Thoracic aorta (tissue), 2 donors: ENCODE results near the gene OLA1. TPM values are rescaled to one million over a fixed set of nuclear protein-coding genes. Genes with fewer than 3 reads are reported as not detected.

ENCODE experiments used
- ATAC-seq: fragments of 150-250 bp; one replicate; pipeline ENCODE4 v1.8.0; 2017; ENCODE audit warnings: low read depth; ENCODE audit not compliant: insufficient number of reproducible peaks, low FRiP score
- DNase-seq: peaks from one replicate; pipeline ENCODE4 v3.0.0-alpha.2; 2020; ENCODE audit warnings: low spot score
- H3K27ac ChIP-seq, 2 donors: fragments of 200-600 bp; sonication (generic); 1 replicate in 1 of 2; 2 replicates in 1 of 2; pipeline ENCODE4 v1.5.1; 2016; ENCODE audit warnings: mild to moderate bottlenecking in 2 of 2, moderate library complexity in 2 of 2
- H3K27me3 ChIP-seq: fragments of 200-600 bp; sonication (generic); replicated peaks from 2 replicates; pipeline ENCODE4 v1.6.0; 2016; ENCODE audit warnings: mild to moderate bottlenecking; ENCODE audit not compliant: insufficient read depth
- H3K36me3 ChIP-seq: fragments of 200-600 bp; sonication (generic); one replicate; pipeline ENCODE4 v1.5.1; 2016
- H3K4me1 ChIP-seq, 2 donors: fragments of 200-600 bp; sonication (generic); 1 replicate in 1 of 2; 2 replicates in 1 of 2; pipeline versions ENCODE4 v1.5.1 to v1.6.0; 2016; ENCODE audit warnings: low read depth in 2 of 2, mild to moderate bottlenecking in 1 of 2; ENCODE audit not compliant: control insufficient read depth in 1 of 2
- H3K4me3 ChIP-seq: fragments of 200-600 bp; sonication (generic); 2 replicates; pipeline ENCODE4 v1.5.1; 2016; ENCODE audit warnings: mild to moderate bottlenecking
- H3K9me3 ChIP-seq: fragments of 200-600 bp; sonication (generic); 2 replicates; pipeline ENCODE4 v1.5.1; 2016
- total RNA-seq, 2 donors: library from RNA; depleted of rRNA; stranded (reverse); fragments of >200 nt; gene quantifications; one replicate each; pipeline versions ENCODE4 v1.1.0 to v1.2.3, GENCODE V29; 2016
- TF ChIP-seq, protein P1 (sequence below): fragments of 200-600 bp; sonication (generic); IDR thresholded peaks from one replicate; pipeline ENCODE4 v1.5.1; 2019; ENCODE audit warnings: antibody characterized with exemption

Gene OLA1
- total RNA-seq, 2 donors from 2014 or later, result 15.2 to 48.0 TPM

GRCh38 chr2:174088706-174089460 is 159.4 kb downstream of the OLA1 start:
- no peak for ATAC-seq

DNA sequence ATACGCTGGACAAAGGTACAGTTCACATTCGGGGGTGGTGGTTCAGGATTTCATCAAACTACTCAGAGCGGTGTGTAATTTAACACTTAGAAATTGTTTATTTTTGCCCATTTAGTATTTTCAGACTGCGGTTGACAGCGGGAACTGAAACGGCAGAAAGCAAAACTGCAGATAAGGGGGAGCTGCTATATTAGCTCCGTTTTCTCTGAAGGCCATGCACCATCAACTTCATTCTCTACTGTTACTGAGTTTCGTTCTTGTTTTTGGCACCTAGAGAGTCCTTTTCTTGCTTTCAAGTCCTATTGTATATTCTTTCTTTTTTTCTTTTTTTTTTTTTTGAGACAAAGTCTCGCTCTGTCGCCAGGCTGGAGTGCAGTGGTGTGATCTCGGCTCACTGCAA is 161.6 kb downstream of the OLA1 start:
- no peak for DNase-seq
- H3K27ac ChIP-seq, result no peak overlapping the region
- no peaks in the 10 kb centered on the region for H3K9me3 ChIP-seq
- no peaks in the 10 kb centered on the region for H3K4me1 ChIP-seq
- TF ChIP-seq, protein P1, sequence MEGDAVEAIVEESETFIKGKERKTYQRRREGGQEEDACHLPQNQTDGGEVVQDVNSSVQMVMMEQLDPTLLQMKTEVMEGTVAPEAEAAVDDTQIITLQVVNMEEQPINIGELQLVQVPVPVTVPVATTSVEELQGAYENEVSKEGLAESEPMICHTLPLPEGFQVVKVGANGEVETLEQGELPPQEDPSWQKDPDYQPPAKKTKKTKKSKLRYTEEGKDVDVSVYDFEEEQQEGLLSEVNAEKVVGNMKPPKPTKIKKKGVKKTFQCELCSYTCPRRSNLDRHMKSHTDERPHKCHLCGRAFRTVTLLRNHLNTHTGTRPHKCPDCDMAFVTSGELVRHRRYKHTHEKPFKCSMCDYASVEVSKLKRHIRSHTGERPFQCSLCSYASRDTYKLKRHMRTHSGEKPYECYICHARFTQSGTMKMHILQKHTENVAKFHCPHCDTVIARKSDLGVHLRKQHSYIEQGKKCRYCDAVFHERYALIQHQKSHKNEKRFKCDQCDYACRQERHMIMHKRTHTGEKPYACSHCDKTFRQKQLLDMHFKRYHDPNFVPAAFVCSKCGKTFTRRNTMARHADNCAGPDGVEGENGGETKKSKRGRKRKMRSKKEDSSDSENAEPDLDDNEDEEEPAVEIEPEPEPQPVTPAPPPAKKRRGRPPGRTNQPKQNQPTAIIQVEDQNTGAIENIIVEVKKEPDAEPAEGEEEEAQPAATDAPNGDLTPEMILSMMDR, result no peak
- no peak overlapping the region for H3K4me3 ChIP-seq
- H3K27me3 ChIP-seq, result no peaks in the 10 kb centered on the region
- ATAC-seq, result no peak
- no peaks in the 10 kb centered on the region for H3K36me3 ChIP-seq

More at GRCh38 chr2:174088706-174089460, 159.4 kb downstream of the OLA1 start:
- H3K27ac ChIP-seq, result no peak overlapping the region
- H3K4me3 ChIP-seq, result no peak overlapping the region
- no peaks in the 10 kb centered on the region for H3K4me1 ChIP-seq
- TF ChIP-seq, protein P1, result no peak
- H3K9me3 ChIP-seq, result no peaks in the 10 kb centered on the region
- no peak for DNase-seq
- H3K36me3 ChIP-seq, result no peaks in the 10 kb centered on the region
- H3K27me3 ChIP-seq, result no peaks in the 10 kb centered on the region

GRCh38 chr2:174085781-174086180 is 162.6 kb downstream of the OLA1 start:
- H3K4me1 ChIP-seq, result no peaks in the 10 kb centered on the region
- H3K36me3 ChIP-seq, result no peaks in the 10 kb centered on the region
- H3K4me3 ChIP-seq, result no peak overlapping the region
- ATAC-seq, result no peak
- H3K27me3 ChIP-seq, result no peaks in the 10 kb centered on the region
- no peak overlapping the region for H3K27ac ChIP-seq
- DNase-seq, result no peak
- TF ChIP-seq, protein P1, result no peak
- no peaks in the 10 kb centered on the region for H3K9me3 ChIP-seq

DNA sequence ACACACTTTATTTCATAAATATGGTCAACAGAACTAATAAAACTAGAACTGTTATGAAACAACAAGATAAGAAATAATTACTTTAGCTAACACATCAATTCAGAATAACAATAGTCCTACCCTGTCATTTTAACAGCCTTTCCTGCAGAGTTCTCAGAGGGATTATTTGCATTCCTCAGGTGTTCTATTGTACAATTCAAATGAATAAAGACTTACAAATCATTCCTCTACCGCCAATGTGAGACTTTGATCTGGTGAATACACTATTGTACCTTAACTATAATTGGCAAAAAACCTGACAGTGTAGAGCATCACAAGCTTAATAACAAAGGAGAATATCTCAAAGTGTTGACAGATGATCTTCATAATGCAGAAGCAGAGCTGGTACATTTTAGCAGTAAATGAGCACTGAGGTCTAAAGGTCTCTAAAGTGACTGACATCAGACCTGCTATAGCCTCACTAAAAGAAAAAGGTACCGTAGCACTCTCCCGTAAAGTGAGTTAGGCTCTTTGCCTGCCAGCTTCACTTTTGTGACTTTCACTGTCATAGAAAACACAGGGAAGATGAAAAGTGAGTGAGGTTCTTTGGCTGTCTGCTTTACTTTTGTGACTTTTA is 164.4 kb downstream of the OLA1 start:
- DNase-seq (no peak), ATAC-seq (no peak)
- H3K9me3 ChIP-seq, result no peaks in the 10 kb centered on the region
- H3K27ac ChIP-seq, result no peak overlapping the region
- no peaks in the 10 kb centered on the region for H3K4me1 ChIP-seq
- H3K27me3 ChIP-seq, result no peaks in the 10 kb centered on the region
- H3K36me3 ChIP-seq, result no peaks in the 10 kb centered on the region
- H3K4me3 ChIP-seq, result no peak overlapping the region
- TF ChIP-seq, protein P1, result no peak

- no peak overlapping the region for H3K27ac ChIP-seq
- H3K27me3 ChIP-seq, result no peaks in the 10 kb centered on the region
- H3K4me1 ChIP-seq, result no peaks in the 10 kb centered on the region
- TF ChIP-seq, protein P1, result no peak
- ATAC-seq, result no peak
- H3K4me3 ChIP-seq, result no peak overlapping the region
- DNase-seq, result no peak
- H3K9me3 ChIP-seq, result no peaks in the 10 kb centered on the region
- no peaks in the 10 kb centered on the region for H3K36me3 ChIP-seq
These were observed 167.6 kb downstream of the OLA1 start for GRCh38 chr2:174080672-174081121.
